ENCODE results near the gene TIMP1. TPM values are rescaled to one million over a fixed set of nuclear protein-coding genes. Genes with fewer than 3 reads are reported as not detected.

Gene TIMP1
- total and polyA plus RNA-seq, 12 donors, result 176 to 3,693 (median 704) TPM

DNA sequence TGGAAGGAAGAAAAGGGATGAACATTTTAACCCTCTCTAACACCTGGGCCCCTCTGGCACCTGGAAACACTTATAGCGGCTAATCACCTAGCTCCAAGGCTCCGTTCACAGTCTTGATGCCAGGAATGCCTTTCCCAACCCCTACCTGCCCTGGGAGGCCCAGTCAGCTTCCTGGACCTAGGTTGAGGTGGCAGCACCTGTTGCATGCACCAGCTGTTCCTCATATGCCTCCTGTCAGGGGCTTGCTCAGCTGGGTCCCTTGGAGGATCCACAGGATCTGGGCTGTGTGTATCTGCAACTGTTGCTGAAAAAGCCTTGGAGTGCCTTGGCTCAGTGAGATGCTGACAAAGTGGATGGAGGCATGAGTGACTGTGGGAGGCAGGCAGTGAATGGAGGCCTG lies 43.1 kb downstream of the TIMP1 start:
- no peak for DNase-seq
- WGBS, 4 donors, result 85 to 96% (median 88%) methylated on average over 2 of the region's 2 CpGs; no CpG with 5 or more reads in 1 of the 4 donors
- no peak overlapping the region for H3K4me3 ChIP-seq
- TF ChIP-seq, protein P1, sequence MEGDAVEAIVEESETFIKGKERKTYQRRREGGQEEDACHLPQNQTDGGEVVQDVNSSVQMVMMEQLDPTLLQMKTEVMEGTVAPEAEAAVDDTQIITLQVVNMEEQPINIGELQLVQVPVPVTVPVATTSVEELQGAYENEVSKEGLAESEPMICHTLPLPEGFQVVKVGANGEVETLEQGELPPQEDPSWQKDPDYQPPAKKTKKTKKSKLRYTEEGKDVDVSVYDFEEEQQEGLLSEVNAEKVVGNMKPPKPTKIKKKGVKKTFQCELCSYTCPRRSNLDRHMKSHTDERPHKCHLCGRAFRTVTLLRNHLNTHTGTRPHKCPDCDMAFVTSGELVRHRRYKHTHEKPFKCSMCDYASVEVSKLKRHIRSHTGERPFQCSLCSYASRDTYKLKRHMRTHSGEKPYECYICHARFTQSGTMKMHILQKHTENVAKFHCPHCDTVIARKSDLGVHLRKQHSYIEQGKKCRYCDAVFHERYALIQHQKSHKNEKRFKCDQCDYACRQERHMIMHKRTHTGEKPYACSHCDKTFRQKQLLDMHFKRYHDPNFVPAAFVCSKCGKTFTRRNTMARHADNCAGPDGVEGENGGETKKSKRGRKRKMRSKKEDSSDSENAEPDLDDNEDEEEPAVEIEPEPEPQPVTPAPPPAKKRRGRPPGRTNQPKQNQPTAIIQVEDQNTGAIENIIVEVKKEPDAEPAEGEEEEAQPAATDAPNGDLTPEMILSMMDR (IDR thresholded peaks at IDR 0.05), result no peak
- TF ChIP-seq POLR2A (IDR thresholded peaks at IDR 0.05), result no peak
- peaks cover 9% of the 10 kb centered on the region for H3K27me3 ChIP-seq
- no peaks in the 10 kb centered on the region for H3K9me3 ChIP-seq (replicated peaks in 1 of 3)
- H3K4me1 ChIP-seq (replicated peaks in 1 of 2), result no peaks in the 10 kb centered on the region
- H3K36me3 ChIP-seq (replicated peaks in 1 of 2), result no peaks in the 10 kb centered on the region
- intact Hi-C loops (cut with DNase I), result no loop called here
- H3K27ac ChIP-seq, result no peak overlapping the region

DNA sequence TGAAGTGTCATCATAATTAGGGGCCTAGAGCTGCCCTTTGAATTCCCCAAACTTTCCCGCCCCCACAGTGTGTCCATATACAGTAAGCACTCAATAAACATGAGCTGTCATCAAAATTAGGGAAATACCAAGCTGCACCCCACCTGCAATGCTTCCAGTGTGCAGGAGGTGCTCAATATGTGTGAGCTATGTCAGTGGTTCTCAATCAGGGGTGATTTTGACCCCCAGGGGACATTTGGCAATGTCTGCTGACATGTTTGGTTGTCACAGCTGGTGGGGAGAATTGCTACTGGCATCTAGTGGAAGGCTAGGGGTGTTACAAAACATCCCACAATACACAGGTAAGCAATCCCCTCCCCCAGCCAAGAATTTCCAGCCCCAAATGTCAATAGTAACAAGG lies 46.7 kb downstream of the TIMP1 start:
- DNase-seq, result no peak
- Histone ChIP-seq H3K4me3 (no peak overlapping the region), H3K9me3 (replicated peaks in 1 of 3) (no peaks in the 10 kb centered on the region), H3K36me3 (replicated peaks in 1 of 2) (no peaks in the 10 kb centered on the region), H3K27ac (no peak overlapping the region), H3K4me1 (replicated peaks in 1 of 2) (no peaks in the 10 kb centered on the region), H3K27me3 (no peaks in the 10 kb centered on the region)
- WGBS, 4 donors, result 76 to 100% methylated on average over 1 of the region's 1 CpG; no CpG with 5 or more reads in 2 of the 4 donors
- TF ChIP-seq, protein P1 (IDR thresholded peaks at IDR 0.05), result no peak
- no peak for TF ChIP-seq POLR2A (IDR thresholded peaks at IDR 0.05)
- intact Hi-C loops (cut with DNase I), result no loop called here

DNA sequence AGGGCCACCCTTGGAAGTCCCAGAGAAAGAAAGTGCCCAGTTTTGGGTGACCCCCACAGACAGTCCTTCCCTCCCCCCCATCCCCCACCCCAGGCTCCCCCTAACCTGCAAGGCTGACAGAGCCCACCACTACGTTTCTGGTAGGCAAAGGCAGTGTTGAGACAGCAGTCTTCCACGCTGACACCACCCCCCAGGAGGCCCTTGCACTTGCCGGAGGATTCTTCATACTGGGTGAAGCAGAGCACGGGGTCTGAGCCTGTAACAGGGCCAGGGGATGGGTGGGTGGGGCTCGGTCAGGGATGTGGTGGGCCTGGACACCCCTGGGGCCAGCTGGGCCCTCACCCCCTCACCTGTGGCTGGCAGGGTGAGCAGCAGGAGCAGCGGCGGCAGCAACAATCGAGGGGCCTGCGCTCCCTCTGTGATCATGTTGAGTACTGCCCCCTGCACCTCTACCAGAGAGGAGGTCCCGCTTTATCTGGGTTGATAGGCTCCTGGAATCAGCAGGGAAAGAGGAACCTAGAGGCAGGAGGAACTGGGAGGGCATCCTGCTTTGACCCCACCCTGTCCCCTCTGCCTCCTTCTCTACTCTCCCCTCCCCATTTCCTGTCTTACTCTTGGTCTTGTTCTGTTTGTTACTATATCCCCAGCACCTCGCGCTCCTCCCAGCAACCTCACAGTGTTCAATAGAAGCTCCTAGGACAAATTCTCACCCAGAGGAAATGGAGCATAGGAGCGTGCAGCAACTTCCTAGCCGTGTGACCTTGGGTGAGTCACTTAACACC lies 47.4 kb downstream of the TIMP1 start, which contains the start of gene CFP:
Gene CFP, minus strand, starts transcription at position 512 of the 782 bp plus-strand sequence. Its CDS starts 86 bp downstream, at position 426.
- Histone ChIP-seq H3K27ac (no peak within 1 kb of the TSS), H3K27me3 (no peaks in the 10 kb centered on the region), H3K4me3 (no peak within 1 kb of the TSS), H3K36me3 (replicated peaks in 1 of 2) (no peaks in the 10 kb centered on the region), H3K9me3 (replicated peaks in 1 of 3) (no peaks in the 10 kb centered on the region), H3K4me1 (replicated peaks in 1 of 2) (no peaks in the 10 kb centered on the region)
- intact Hi-C loops (cut with DNase I), result no loop called here
- no peak for DNase-seq
- no peak for TF ChIP-seq POLR2A (IDR thresholded peaks at IDR 0.05)
- TF ChIP-seq, protein P1 (IDR thresholded peaks at IDR 0.05), result no peak
- WGBS, 4 donors, result 48 to 74% (median 55%) methylated on average over 4 to 14 of the region's 14 CpGs

DNA sequence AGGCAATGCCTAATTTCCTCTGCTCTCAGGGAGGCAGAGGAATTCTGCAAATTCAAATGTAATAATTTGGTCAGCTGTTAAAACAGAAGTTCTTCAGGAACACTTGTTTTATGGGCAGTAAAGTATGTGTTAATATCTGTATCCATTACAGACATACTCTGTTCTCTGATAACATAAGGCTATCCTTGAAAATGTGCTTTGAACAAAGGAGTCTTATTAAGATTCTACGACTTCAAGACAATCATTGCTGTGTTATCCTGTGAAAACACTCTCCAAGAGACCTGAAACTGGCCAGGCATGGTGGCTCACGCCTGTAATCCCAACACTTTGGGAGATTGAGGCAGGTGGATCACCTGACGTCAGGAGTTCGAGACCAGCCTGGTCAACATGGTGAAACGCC lies 49.4 kb downstream of the TIMP1 start:
- intact Hi-C loops (cut with DNase I), result no loop called here
- Histone ChIP-seq H3K27ac (no peak overlapping the region), H3K4me3 (no peak overlapping the region), H3K36me3 (replicated peaks in 1 of 2) (peaks cover 0 to 9% of the 10 kb centered on the region in 2 donors), H3K9me3 (replicated peaks in 1 of 3) (no peaks in the 10 kb centered on the region), H3K27me3 (no peaks in the 10 kb centered on the region), H3K4me1 (replicated peaks in 1 of 2) (no peaks in the 10 kb centered on the region)
- no peak for DNase-seq
- WGBS, 4 donors, result 77 to 83% (median 80%) methylated on average over 4 to 5 of the region's 5 CpGs
- no peak for TF ChIP-seq POLR2A (IDR thresholded peaks at IDR 0.05)
- TF ChIP-seq, protein P1 (IDR thresholded peaks at IDR 0.05), result no peak
